Neutrophil (primary cell): Measurements from ENCODE around the gene CHRNA4.

Source experiments
- H3K27ac ChIP-seq: fragments of 200-600 bp; sonication (generic); 2 replicates; pipeline ENCODE4 v1.5.1; 2016; ENCODE audit warnings: mild to moderate bottlenecking, moderate library complexity
- H3K27me3 ChIP-seq: fragments of 200-600 bp; sonication (generic); 2 replicates; pipeline ENCODE4 v1.6.0; 2016; ENCODE audit warnings: mild to moderate bottlenecking
- H3K36me3 ChIP-seq: fragments of 200-600 bp; sonication (generic); 2 replicates; pipeline ENCODE4 v1.5.1; 2017
- H3K4me1 ChIP-seq, 2 experiments: fragments of 200-600 bp in 1 of 2; sonication (generic) in 1 of 2; 1 replicate in 1 of 2; 2 replicates in 1 of 2; pipeline versions ENCODE4 v1.5.1 to v1.6.1; 2013 to 2016; ENCODE audit warnings: low read depth in 1 of 2, low read length in 1 of 2, mild to moderate bottlenecking in 1 of 2, moderate library complexity in 1 of 2; ENCODE audit not compliant: control insufficient read depth in 1 of 2, insufficient read depth in 1 of 2
- H3K4me3 ChIP-seq, 2 experiments: fragments of 200-600 bp in 1 of 2; sonication (generic) in 1 of 2; 1 replicate in 1 of 2; 2 replicates in 1 of 2; pipeline ENCODE4 v1.5.1; 2013 to 2016; ENCODE audit warnings: low read depth in 1 of 2, low read length in 1 of 2, mild to moderate bottlenecking in 1 of 2, moderate library complexity in 1 of 2
- H3K9me3 ChIP-seq: fragments of 200-600 bp; sonication (generic); 2 replicates; pipeline ENCODE4 v1.5.1; 2016
- CTCF ChIP-seq: fragments of 200-600 bp; sonication (generic); IDR thresholded peaks from 2 replicates; pipeline ENCODE4 v1.5.1; 2016; ENCODE audit warnings: antibody characterized with exemption

CHRNA4 gene

GRCh38 chr20:63373996-63374395 is 12.8 kb upstream of the CHRNA4 start:
- H3K36me3 ChIP-seq = no peaks in the 10 kb centered on the region
- H3K4me3 ChIP-seq = no peak overlapping the region
- H3K27me3 ChIP-seq = peaks cover 56% of the 10 kb centered on the region
- no peak overlapping the region for H3K27ac ChIP-seq
- TF ChIP-seq CTCF = no peak
- no peaks in the 10 kb centered on the region for H3K4me1 ChIP-seq
- H3K9me3 ChIP-seq = no peaks in the 10 kb centered on the region

GRCh38 chr20:63372971-63373885 is 12.1 kb upstream of the CHRNA4 start:
- Histone ChIP-seq H3K27ac (no peak overlapping the region), H3K36me3 (no peaks in the 10 kb centered on the region), H3K27me3 (peaks cover 48% of the 10 kb centered on the region), H3K4me1 (no peaks in the 10 kb centered on the region), H3K9me3 (no peaks in the 10 kb centered on the region), H3K4me3 (no peak overlapping the region)
- no peak for TF ChIP-seq CTCF

- Histone ChIP-seq H3K27me3 (peaks cover 30% of the 10 kb centered on the region), H3K4me3 (no peak overlapping the region)
These were observed 10.2 kb upstream of the CHRNA4 start for GRCh38 chr20:63371291-63371865.

DNA sequence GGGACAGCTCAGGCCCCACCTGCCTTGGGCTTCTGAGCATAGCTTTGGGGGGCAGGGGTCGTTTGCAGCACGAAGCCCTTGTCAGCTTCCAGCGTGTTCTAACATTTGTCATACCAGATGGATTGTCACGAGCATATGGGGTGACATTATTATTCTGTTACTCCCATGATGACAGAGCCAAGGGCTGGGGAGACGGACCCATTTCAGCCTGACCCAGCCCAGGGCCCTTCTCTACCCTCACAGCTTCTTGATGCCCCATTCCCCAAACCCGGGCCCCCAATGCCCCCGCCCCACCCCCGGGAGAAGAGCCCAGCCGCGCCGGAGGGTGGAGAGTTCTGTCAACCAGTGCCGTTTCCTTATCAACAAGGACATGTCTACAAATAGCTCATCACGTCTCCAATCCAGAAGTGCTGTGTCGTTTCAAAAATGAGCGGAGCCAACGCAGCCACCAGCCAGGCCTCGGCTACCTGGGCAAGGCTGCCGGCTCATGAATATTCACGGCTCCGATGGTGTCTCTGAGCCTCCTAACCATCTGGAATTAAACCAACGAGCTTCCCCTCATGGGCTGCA is 9.6 kb upstream of the CHRNA4 start:
- peaks cover 25% of the 10 kb centered on the region for H3K27me3 ChIP-seq
- TF ChIP-seq CTCF = no peak
- H3K4me1 ChIP-seq = no peaks in the 10 kb centered on the region
- no peak overlapping the region for H3K27ac ChIP-seq
- no peaks in the 10 kb centered on the region for H3K9me3 ChIP-seq
- H3K4me3 ChIP-seq = no peak overlapping the region
- H3K36me3 ChIP-seq = no peaks in the 10 kb centered on the region

More at GRCh38 chr20:63371291-63371865, 10.2 kb upstream of the CHRNA4 start:
- TF ChIP-seq CTCF = no peak
- H3K27ac ChIP-seq = no peak overlapping the region
- no peaks in the 10 kb centered on the region for H3K36me3 ChIP-seq
- no peaks in the 10 kb centered on the region for H3K9me3 ChIP-seq
- no peaks in the 10 kb centered on the region for H3K4me1 ChIP-seq

DNA sequence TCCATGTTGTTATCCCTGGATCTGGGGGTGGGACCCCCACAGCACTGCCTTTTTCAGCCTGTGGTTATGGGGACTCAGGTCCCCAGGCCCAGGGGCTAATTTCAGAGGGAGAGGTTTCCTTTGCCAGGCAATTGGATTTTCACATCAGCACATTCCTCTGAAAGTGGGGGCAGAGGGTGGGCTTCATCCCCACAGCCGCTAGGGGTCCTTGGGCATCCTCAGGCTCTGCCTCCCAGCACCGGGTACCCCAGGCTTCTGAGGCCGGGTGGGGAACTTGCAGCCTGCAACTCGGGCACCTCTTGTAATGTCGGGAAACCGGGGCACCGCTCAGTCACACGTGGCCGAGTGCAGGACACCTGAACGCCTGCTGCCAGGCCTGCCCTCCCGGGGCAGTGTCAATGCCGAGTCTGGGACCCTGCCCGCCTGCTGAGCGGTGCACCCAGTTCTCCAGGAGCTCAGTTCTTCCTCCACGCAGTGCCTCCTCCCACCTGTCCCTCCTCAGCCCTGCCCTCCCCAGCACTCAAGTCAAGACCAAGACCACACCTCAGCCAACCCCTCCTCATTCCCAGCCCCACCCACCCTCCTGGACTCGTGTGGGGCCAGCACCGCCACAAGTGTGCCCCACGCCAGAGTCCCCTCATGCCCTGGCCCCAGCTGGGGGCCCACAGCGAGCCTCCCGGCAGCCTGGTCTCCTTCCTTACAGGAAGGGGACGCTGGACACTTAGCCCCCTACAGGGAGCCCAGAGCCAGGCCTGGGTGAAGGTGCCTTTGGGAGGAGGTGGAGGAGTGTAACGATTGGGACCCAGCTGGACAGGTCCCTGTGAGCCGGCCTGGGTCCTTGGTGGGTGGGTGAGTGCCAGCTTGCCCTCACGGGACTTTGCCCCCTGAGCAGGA is 8.8 kb upstream of the CHRNA4 start:
- Histone ChIP-seq H3K4me1 (no peaks in the 10 kb centered on the region), H3K27ac (no peak overlapping the region), H3K4me3 (no peak overlapping the region), H3K27me3 (peaks cover 24% of the 10 kb centered on the region), H3K36me3 (no peaks in the 10 kb centered on the region), H3K9me3 (no peaks in the 10 kb centered on the region)
- TF ChIP-seq CTCF = no peak
